Measurements from ENCODE around the gene NUP133.
"Not testable (repeated sequence)": the region's sequence is repeated elsewhere in the genome, so short reads cannot be mapped to it uniquely, and the experiment has no call there.

The NUP133 gene

GRCh38 chr1:229411434-229412055 lies 96.6 kb downstream of the NUP133 start:
- DNase-seq, result no peak

DNA sequence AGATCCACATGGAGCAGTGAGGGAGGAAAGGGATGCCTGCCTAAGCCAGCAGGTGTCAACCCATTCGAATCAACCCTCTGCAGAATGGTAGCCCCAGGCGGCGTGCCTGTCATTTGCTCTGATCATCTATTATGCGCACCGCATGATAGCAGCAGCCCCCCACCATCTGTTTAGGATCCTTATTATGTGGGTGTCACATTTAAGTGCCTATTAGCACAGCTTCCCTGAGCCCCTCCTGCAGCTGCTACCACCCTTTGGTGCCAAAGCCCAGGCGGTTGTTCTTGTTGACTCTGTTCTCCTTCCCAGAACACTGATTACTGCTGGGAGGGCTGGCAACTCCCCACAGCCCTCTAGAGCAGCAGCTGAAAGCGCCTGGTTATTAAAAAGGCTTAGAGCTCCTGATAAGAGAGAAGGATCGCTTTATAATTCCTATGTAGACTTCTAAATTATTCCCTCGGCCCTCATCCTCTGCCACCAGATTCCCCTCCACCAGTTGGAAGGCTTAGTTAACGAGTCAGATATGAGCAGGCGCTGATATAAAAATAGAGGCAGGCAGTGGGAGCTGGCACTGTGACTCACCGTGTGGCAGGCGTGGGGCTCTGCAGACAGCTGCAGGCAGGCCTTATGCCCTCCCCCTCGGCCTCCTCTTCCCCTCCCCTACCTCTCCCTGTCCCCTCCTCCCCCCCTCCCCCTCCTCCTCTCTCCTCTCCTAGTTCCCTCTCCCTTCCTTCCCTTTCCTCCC lies 97.3 kb downstream of the NUP133 start:
- peak; percentile 99 for DNase-seq

DNA sequence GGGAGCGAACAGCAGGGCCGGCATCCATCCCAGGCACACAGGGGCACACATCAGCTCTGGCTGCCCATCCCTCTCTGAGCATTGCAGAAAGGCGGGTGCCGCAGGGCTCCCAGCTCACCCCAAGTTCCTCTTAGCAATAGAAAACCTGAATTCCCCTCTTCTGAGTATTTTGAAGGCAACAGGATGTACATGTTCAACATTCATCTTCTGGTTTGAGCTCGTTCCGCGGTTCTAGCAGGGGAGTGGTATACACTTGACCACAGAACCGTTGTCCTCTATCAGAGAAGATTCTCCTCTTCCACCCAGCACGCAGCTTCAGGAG lies 97.8 kb downstream of the NUP133 start:
- no peak for DNase-seq

DNA sequence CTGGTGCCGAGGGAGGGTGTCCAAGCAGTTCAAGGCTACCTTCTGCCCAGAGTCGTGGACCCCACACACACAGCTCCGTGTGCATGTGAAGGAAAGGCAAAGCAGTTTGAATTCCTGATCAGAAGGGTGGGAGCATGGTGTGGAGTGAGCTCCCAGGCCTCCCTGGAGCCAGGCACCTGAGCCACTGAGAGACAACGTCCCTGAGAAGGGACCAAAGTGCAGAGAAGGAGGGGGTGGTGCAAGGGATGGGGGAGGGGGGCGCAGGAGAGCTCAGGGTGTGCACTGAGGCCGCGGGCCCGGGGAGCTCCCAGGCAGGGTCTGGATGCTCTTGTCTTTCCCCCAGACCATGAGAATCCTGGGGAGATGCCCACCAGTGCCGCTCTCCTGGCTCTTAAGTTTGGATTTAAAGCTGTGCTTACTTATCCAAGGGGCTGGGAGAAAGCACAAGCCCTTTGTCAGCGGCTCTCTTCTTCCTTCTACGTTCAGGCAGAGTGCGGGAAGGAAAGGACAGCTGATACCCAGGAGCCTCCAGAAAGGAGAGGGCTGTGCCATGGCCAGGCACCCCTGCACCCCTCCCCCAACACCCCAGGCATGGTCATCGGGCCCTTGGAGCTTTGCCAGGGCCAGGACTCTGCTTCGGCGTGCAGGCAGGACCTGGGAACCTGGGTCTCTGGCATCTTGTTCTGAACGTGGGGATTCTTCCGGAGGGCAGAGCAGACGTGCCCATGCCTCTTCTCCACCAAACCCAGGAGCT lies 98.3 kb downstream of the NUP133 start:
- DNase-seq, result no peak

DNA sequence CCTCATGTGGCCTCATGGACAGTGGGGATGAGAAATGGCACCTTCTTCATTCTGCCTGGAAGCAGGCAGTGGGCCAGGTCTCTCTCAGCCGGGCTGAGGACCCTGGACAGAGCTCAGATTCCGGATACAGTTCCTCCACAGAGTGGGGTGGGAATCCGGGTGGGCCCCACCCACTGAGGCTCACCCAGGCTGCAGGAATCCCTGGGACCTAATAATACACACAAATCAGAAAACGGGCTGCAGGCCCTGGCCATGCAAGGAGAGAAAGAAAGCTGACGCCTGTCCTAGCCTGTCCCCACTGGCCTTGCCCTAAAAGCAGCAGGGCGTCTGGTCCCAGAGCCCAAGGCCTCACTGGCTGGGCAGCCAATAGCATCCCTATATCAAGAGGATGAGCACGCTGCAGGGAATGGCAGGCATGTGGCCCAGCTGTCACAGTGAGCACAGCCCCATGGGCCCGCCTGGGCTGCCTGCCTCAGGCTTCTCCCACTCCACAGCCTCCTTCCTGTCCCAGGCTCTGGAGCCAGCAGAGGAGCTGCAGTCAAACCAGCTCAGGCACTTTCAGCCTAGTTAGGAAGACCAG lies 99.6 kb downstream of the NUP133 start:
- peak; percentile 47 for DNase-seq

DNA sequence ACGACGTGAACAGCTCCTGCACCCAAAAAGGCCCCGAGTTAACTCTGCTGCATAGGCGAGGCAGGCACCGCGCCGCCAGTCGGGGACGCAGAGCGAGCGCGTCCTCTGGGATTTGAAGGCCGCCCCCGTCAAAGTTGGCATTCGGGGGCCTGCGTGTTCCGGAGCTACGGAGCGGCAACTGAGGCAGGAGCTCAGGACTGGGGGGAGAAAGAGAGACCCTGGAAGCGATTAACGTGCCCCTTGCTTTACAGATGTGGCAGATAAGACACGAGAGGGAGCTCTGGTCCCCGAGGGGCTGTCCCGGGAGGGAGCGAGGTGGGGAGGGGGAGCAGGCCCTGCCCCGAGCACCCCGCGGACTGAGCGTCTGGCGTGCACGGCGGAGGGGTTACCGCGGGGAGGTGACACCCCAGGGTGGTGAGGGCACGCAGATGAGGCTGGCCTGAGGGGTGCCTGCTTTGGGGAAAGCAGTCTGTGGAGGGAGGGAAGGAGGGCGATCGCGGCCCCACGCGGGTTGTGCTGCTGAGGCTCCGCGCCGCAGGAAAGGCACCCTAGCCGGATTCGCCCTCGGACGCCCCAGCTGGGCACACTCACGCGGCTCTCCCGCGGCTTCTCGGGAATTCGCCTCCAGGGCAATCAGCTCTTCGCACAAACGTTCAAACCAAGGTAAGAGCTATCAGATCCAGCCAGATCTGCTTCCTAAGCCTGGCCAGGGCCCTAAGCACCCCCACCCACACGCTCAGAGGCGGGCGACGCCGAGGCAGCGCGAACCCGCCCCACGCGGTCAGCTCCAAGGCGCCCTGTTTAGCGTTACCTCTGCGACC lies 100.7 kb downstream of the NUP133 start:
- DNase-seq, result no peak

DNA sequence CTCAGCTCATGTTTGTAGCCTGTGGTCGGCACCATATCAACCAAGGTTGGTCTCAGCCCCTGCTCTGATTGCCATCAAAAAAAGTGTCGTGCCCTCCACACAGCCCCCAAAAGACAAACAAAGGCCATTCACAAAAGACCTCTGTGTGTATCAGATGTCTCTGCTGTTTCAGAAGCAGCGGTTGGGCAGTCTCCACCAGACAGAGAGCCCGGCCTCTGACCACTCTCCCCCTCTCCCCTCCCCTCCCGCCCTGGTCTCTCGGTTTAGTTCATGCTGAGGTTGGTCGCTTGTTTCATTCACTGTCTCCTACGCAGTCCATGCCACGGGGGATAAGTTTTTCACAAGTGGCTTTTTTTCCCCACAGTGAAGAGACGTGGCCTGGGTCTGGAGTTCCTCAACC lies 101.3 kb downstream of the NUP133 start:
- no peak for DNase-seq

- DNase-seq, result no peak
Measured at GRCh38 chr1:229403573-229403972, 104.6 kb downstream of the NUP133 start.

GRCh38 chr1:229402993-229403392 lies 105.1 kb downstream of the NUP133 start:
- DNase-seq, result no peak

DNA sequence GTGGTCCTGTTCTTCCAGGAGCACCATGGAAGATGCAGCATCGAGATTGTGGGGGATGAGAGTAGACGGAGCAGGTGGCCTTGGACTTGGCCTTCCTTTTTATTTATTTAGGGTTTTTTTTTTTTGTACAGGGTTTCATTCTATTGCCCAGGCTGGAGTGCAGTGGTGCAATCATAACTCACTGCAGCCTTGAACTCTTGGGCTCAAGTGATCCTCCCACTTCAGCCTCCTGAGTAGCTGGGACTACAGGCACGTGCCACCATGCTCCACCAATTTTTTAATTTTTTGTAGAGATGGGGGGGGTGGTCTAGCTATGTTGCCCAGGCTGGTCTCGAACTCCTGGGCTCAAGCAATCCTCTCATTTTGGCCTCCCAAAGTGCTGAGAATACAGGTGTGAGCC lies 105.8 kb downstream of the NUP133 start:
- not testable (repeated sequence) for DNase-seq

DNA sequence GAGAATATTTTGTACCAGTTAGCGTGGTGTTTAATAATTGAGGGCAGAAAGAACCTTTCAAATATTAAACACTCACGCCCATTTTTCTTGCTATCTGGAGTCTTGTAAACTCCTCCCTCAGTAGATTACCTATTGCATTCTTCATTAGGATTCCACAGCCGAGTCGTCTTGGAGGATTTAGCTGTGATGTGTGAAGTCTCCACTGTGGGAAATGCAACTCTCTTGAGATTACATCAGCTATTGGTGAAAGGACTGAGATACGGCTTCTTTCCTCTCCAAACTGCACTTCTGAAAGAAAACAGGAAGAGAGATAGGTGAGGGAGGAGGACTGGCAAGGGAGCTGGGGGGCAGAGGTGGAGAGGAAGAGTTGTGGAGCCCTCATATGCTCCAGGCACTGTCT lies 110.4 kb downstream of the NUP133 start:
- DNase-seq, result no peak

GRCh38 chr1:229396585-229397206 lies 111.4 kb downstream of the NUP133 start:
- no peak for DNase-seq

GRCh38 chr1:229394517-229394916 lies 113.6 kb downstream of the NUP133 start:
- not testable (repeated sequence) for DNase-seq

DNA sequence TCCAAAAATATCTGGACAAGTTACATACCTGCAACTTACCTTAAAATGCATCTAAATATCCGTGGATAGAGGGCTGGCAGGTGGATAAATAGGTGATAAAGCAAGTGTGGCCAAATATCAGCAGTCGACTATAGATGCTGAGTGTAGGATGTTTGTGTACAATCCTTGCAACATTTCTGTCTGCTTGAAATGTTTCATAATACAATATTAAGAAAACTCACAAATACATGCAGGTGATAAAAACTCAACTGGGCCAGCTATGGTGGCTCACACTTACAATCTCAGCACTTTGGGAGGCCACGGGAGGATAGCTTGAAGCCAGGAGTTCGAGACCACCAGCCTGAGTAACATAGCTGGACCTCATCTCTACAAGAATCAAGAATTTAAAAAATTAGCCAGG lies 115.2 kb downstream of the NUP133 start:
- no peak for DNase-seq

Data from NCI-H2081 treated with DMSO at 0.1 percent for 48 hours (cell line).